DOHH2 (cell line): ENCODE results near the gene MOB3C.

Source experiments
- H3F3A ChIP-seq: fragments of 200-600 bp; sonication (generic), shearing (Covaris generic); 2 replicates; pipeline ENCODE4 v1.6.0; 2016; ENCODE audit warnings: antibody characterized with exemption, mild to moderate bottlenecking; ENCODE audit not compliant: control insufficient read depth, insufficient read depth
- H3K27ac ChIP-seq: fragments of 200-600 bp; sonication (generic); 2 replicates; pipeline ENCODE4 v1.5.1; 2014; ENCODE audit warnings: low read depth, mild to moderate bottlenecking, low read length, moderate library complexity
- H3K27me3 ChIP-seq: fragments of 200-600 bp; sonication (generic); 2 replicates; pipeline ENCODE4 v1.6.1; 2014; ENCODE audit warnings: mild to moderate bottlenecking, low read length, mixed read lengths; ENCODE audit not compliant: control insufficient read depth
- H3K36me3 ChIP-seq: fragments of 200-600 bp; sonication (generic); 2 replicates; pipeline ENCODE4 v1.6.1; 2014; ENCODE audit warnings: mild to moderate bottlenecking, low read length, moderate library complexity, mixed read lengths; ENCODE audit not compliant: control insufficient read depth
- H3K4me1 ChIP-seq: fragments of 200-600 bp; sonication (generic); 2 replicates; pipeline ENCODE4 v1.6.1; 2014; ENCODE audit warnings: mild to moderate bottlenecking, low read length, mixed read lengths; ENCODE audit not compliant: control insufficient read depth
- H3K4me2 ChIP-seq: fragments of 200-600 bp; sonication (generic); 2 replicates; pipeline ENCODE4 v1.6.0; 2014; ENCODE audit warnings: mild to moderate bottlenecking, low read length, moderate library complexity
- H3K4me3 ChIP-seq: fragments of 200-600 bp; sonication (generic); 2 replicates; pipeline ENCODE4 v1.5.1; 2014; ENCODE audit warnings: mild to moderate bottlenecking, low read length, mixed read lengths
- H3K79me2 ChIP-seq: fragments of 200-600 bp; sonication (generic); 2 replicates; pipeline ENCODE4 v1.6.1; 2014; ENCODE audit warnings: mild to moderate bottlenecking, low read length, mixed read lengths; ENCODE audit not compliant: control insufficient read depth
- H3K9me2 ChIP-seq: fragments of 200-600 bp; sonication (generic); replicated peaks from 2 replicates; pipeline ENCODE4 v1.6.1; 2014; ENCODE audit warnings: mild to moderate bottlenecking, low read length, mixed read lengths; ENCODE audit not compliant: control insufficient read depth
- H3K9me3 ChIP-seq: fragments of 200-600 bp; sonication (generic); 2 replicates; pipeline ENCODE4 v1.6.1; 2014; ENCODE audit warnings: antibody characterized with exemption, low read length, mixed read lengths; ENCODE audit not compliant: control insufficient read depth, insufficient read depth
- H4K20me1 ChIP-seq: fragments of 200-600 bp; sonication (generic); 2 replicates; pipeline ENCODE4 v1.6.0; 2014; ENCODE audit warnings: low read depth, mild to moderate bottlenecking, antibody characterized with exemption, low read length, moderate library complexity; ENCODE audit not compliant: control insufficient read depth, insufficient read depth
- EZH2phosphoT487 ChIP-seq: fragments of 200-600 bp; sonication (generic); IDR thresholded peaks from 2 replicates; pipeline ENCODE4 v1.6.1; 2017; ENCODE audit warnings: borderline replicate concordance, mild to moderate bottlenecking, antibody characterized with exemption, low read length, moderate library complexity, mixed read lengths
- TF ChIP-seq, protein P1 (sequence below): fragments of 200-600 bp; sonication (generic); IDR thresholded peaks from one replicate; pipeline ENCODE4 v1.5.1; 2014; ENCODE audit warnings: antibody characterized with exemption, mild to moderate bottlenecking, low read depth, low read length; ENCODE audit not compliant: poor library complexity, severe bottlenecking

The MOB3C gene

DNA sequence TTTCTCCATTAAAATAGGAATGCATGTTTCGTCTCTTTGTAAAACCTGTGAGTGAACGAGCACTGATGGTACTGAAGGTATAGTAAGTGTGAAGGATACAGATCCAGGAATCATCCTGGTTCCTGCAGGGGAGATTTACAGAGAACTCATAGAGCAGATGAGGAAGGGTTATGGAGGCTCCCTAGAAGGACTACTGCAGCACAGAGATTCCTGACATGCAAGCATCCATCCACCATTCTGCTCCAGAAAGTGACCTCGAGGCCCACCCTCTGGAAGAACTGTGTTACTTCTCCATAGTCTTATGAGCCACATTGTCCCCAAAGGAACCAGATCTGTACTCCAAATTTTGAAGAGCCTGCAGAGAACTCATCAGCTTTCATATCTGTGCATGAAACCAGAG, 27.1 kb downstream of the MOB3C start:
- no peak overlapping the region for H3K4me3 ChIP-seq
- no peak overlapping the region for H3K27ac ChIP-seq
- H3K9me3 ChIP-seq, result no peaks in the 10 kb centered on the region
- no peaks in the 10 kb centered on the region for H3K9me2 ChIP-seq
- H3K4me1 ChIP-seq, result no peaks in the 10 kb centered on the region
- H4K20me1 ChIP-seq, result no peaks in the 10 kb centered on the region
- no peaks in the 10 kb centered on the region for H3K79me2 ChIP-seq
- H3K4me2 ChIP-seq, result no peak overlapping the region
- no peaks in the 10 kb centered on the region for H3K27me3 ChIP-seq
- H3F3A ChIP-seq, result no peaks in the 10 kb centered on the region
- peaks cover 15% of the 10 kb centered on the region for H3K36me3 ChIP-seq
- no peak for TF ChIP-seq EZH2phosphoT487
- TF ChIP-seq, protein P1, sequence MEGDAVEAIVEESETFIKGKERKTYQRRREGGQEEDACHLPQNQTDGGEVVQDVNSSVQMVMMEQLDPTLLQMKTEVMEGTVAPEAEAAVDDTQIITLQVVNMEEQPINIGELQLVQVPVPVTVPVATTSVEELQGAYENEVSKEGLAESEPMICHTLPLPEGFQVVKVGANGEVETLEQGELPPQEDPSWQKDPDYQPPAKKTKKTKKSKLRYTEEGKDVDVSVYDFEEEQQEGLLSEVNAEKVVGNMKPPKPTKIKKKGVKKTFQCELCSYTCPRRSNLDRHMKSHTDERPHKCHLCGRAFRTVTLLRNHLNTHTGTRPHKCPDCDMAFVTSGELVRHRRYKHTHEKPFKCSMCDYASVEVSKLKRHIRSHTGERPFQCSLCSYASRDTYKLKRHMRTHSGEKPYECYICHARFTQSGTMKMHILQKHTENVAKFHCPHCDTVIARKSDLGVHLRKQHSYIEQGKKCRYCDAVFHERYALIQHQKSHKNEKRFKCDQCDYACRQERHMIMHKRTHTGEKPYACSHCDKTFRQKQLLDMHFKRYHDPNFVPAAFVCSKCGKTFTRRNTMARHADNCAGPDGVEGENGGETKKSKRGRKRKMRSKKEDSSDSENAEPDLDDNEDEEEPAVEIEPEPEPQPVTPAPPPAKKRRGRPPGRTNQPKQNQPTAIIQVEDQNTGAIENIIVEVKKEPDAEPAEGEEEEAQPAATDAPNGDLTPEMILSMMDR, result no peak

DNA sequence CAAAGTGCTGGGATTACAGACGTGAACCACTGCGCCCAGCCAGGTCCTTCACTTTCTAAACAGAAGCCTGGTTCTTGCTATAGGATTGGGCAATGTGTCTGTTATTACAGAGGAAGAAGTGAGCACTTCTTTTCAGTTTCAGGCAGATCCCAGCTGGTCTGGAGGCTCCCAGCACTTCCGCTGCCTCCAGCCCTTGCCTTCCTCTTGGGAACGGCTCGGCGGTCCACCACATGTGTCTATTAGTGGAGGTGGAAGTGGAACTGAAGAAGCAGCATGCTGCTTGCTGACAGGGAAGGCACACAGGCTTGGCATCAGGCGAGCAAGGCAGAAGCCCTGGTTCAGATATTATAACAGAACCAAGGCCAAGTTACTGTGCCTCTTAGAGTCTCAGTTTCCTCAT, 29.5 kb downstream of the MOB3C start:
- Histone ChIP-seq H3K27ac (no peak overlapping the region), H3K9me3 (no peaks in the 10 kb centered on the region), H3K4me3 (no peak overlapping the region), H3K79me2 (no peaks in the 10 kb centered on the region), H3K27me3 (no peaks in the 10 kb centered on the region), H3K9me2 (no peaks in the 10 kb centered on the region), H3F3A (no peaks in the 10 kb centered on the region), H3K4me1 (no peaks in the 10 kb centered on the region), H4K20me1 (no peaks in the 10 kb centered on the region), H3K4me2 (no peak overlapping the region), H3K36me3 (peaks cover 7% of the 10 kb centered on the region)
- TF ChIP-seq, protein P1, result no peak
- no peak for TF ChIP-seq EZH2phosphoT487

DNA sequence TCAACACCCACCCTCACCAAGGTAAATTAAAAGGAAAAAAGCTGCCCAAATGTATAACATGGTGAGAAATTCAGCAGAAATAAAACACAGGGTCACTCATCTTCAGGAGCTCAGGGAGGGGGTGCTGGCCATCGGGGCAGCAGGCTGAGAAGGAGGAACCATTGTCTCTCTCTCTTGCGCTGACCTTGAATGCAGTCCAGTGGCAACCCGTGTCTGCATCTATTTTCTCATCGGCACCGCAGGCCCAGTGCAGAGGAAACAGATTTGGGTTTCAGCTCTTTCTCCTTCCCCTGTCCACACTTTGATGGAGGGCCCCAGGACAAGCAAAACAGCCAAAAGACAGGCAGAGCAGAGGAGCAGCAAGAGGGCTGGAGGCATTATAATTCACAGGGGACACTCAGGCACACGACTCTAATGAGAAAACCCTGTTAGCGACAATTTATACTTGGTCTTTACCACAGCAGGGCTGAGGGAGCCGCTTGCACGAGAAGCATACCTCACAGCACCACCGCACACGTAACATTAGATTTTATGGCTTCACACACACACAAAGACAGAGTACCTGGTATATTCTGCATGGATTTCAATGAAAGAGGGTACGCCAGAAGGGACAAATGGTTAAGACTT, 31.2 kb downstream of the MOB3C start:
- Histone ChIP-seq H3K4me2 (no peak overlapping the region), H3F3A (no peaks in the 10 kb centered on the region), H3K27me3 (no peaks in the 10 kb centered on the region), H3K36me3 (peaks cover 6% of the 10 kb centered on the region), H3K4me1 (no peaks in the 10 kb centered on the region), H3K9me2 (no peaks in the 10 kb centered on the region), H3K9me3 (no peaks in the 10 kb centered on the region), H4K20me1 (no peaks in the 10 kb centered on the region), H3K4me3 (no peak overlapping the region), H3K79me2 (no peaks in the 10 kb centered on the region), H3K27ac (no peak overlapping the region)
- TF ChIP-seq EZH2phosphoT487, result no peak
- TF ChIP-seq, protein P1, result no peak
